HL-60/S4 (cell line): Measurements from ENCODE around the gene CTNNA2.

Experiments used
- in situ Hi-C: fragments of 300-500 bp; cut with MboI; formaldehyde crosslinking; loops from 2 replicates; pipeline ENCODE4 v1.14.3; 2022; ENCODE audit warnings: low sequenced_read_pairs

CTNNA2 gene

GRCh38 chr2:80519121-80519643 is 1006.3 kb downstream of the CTNNA2 start:
- in situ Hi-C loops = no loop called here

GRCh38 chr2:80519699-80520291 is 1006.9 kb downstream of the CTNNA2 start:
- in situ Hi-C loops = no loop called here

GRCh38 chr2:80525152-80525551 is 1012.3 kb downstream of the CTNNA2 start:
- in situ Hi-C loops = no loop called here

- in situ Hi-C loops = no loop called here
Measured at GRCh38 chr2:80527119-80527518, 1014.3 kb downstream of the CTNNA2 start.

- in situ Hi-C loops = no loop called here
Measured at GRCh38 chr2:80529466-80530165, 1016.8 kb downstream of the CTNNA2 start.

GRCh38 chr2:80530442-80531064 is 1017.7 kb downstream of the CTNNA2 start:
- in situ Hi-C loops = no loop called here

GRCh38 chr2:80531319-80531718 is 1018.5 kb downstream of the CTNNA2 start:
- in situ Hi-C loops = no loop called here

GRCh38 chr2:80545420-80546210 is 1032.8 kb downstream of the CTNNA2 start:
- in situ Hi-C loops = no loop called here

GRCh38 chr2:80546766-80547165 is 1033.9 kb downstream of the CTNNA2 start:
- in situ Hi-C loops = no loop called here

GRCh38 chr2:80547344-80547743 is 1034.5 kb downstream of the CTNNA2 start:
- in situ Hi-C loops = no loop called here

GRCh38 chr2:80548469-80548868 is 1035.6 kb downstream of the CTNNA2 start:
- in situ Hi-C loops = no loop called here

GRCh38 chr2:80549901-80550300 is 1037.0 kb downstream of the CTNNA2 start:
- in situ Hi-C loops = no loop called here

GRCh38 chr2:80560326-80560725 is 1047.5 kb downstream of the CTNNA2 start:
- in situ Hi-C loops = no loop called here

GRCh38 chr2:80568011-80568410 is 1055.2 kb downstream of the CTNNA2 start:
- in situ Hi-C loops = no loop called here

- in situ Hi-C loops = no loop called here
Measured at GRCh38 chr2:80573167-80573566, 1060.3 kb downstream of the CTNNA2 start.

GRCh38 chr2:80573950-80574349 is 1061.1 kb downstream of the CTNNA2 start:
- in situ Hi-C loops = no loop called here

- in situ Hi-C loops = no loop called here
Measured at GRCh38 chr2:80579756-80580155, 1066.9 kb downstream of the CTNNA2 start.

- in situ Hi-C loops = no loop called here
Measured at GRCh38 chr2:80591233-80591632, 1078.4 kb downstream of the CTNNA2 start.

GRCh38 chr2:80592106-80592505 is 1079.3 kb downstream of the CTNNA2 start:
- in situ Hi-C loops = no loop called here

- in situ Hi-C loops = no loop called here
Measured at GRCh38 chr2:80610108-80610507, 1097.3 kb downstream of the CTNNA2 start.

GRCh38 chr2:80621656-80622055 is 1108.8 kb downstream of the CTNNA2 start:
- in situ Hi-C loops = no loop called here
